Type B pancreatic cell (in vitro differentiated cells): ENCODE data around the gene MRTFB. TPM values are rescaled to one million over a fixed set of nuclear protein-coding genes. Genes with fewer than 3 reads are reported as not detected.

Experiments used
- DNase-seq: peaks from one replicate; pipeline ENCODE4 v3.0.0; 2021; ENCODE audit warnings: mixed read lengths; ENCODE audit not compliant: unreplicated experiment; ENCODE audit errors: extremely low spot score
- H3K27ac Mint-ChIP-seq: 2 replicates; pipeline ENCODE4 v1.8.0; 2021; ENCODE audit warnings: mild to moderate bottlenecking, mixed read lengths
- H3K27me3 Mint-ChIP-seq: 2 replicates; pipeline ENCODE4 v1.8.0; 2021; ENCODE audit warnings: mixed read lengths
- H3K36me3 Mint-ChIP-seq: 2 replicates; pipeline ENCODE4 v1.8.0; 2021; ENCODE audit warnings: mixed read lengths
- H3K4me1 Mint-ChIP-seq: one replicate; pipeline ENCODE4 v1.8.0; 2021; ENCODE audit warnings: mixed read lengths; ENCODE audit not compliant: unreplicated experiment
- H3K4me3 Mint-ChIP-seq: 2 replicates; pipeline ENCODE4 v1.8.0; 2021; ENCODE audit warnings: mild to moderate bottlenecking, mixed read lengths
- H3K9me3 Mint-ChIP-seq: 2 replicates; pipeline ENCODE4 v1.8.0; 2021; ENCODE audit warnings: mixed read lengths
- CTCF ChIP-seq: fragments of 200-600 bp; sonication (generic); conservative IDR thresholded peaks from 2 replicates; pipeline ENCODE4 v1.5.0; 2021; ENCODE audit warnings: antibody characterized with exemption, mild to moderate bottlenecking
- total RNA-seq: library from RNA; stranded (reverse); gene quantifications from 2 replicates; pipeline ENCODE4 v1.2.1, GENCODE V29; 2021; ENCODE audit warnings: low replicate concordance

Gene MRTFB
- total RNA-seq, 1 donor from 2014 or later = 61.0 TPM

- no peak overlapping the region for H3K27ac Mint-ChIP-seq
- no peak overlapping the region for H3K4me3 Mint-ChIP-seq
- no peak for DNase-seq
- peaks cover 43% of the 10 kb centered on the region for H3K4me1 Mint-ChIP-seq
- H3K9me3 Mint-ChIP-seq = no peaks in the 10 kb centered on the region
- peaks cover 37% of the 10 kb centered on the region for H3K36me3 Mint-ChIP-seq
- TF ChIP-seq CTCF = no peak
- no peaks in the 10 kb centered on the region for H3K27me3 Mint-ChIP-seq
Observed at GRCh38 chr16:14087181-14087580, 16.1 kb downstream of the MRTFB start.

GRCh38 chr16:14087590-14088154, 16.6 kb downstream of the MRTFB start:
- Mint-ChIP-seq H3K9me3 (no peaks in the 10 kb centered on the region), H3K4me1 (peaks cover 45% of the 10 kb centered on the region), H3K4me3 (peak overlapping the region; percentile 10), H3K27ac (peak overlapping the region; percentile 12), H3K27me3 (no peaks in the 10 kb centered on the region), H3K36me3 (peaks cover 37% of the 10 kb centered on the region)
- no peak for TF ChIP-seq CTCF
- DNase-seq = no peak

- H3K27ac Mint-ChIP-seq = peak overlapping the region; percentile 12
- H3K4me3 Mint-ChIP-seq = no peak overlapping the region
- H3K27me3 Mint-ChIP-seq = no peaks in the 10 kb centered on the region
- peaks cover 37% of the 10 kb centered on the region for H3K36me3 Mint-ChIP-seq
- peaks cover 45% of the 10 kb centered on the region for H3K4me1 Mint-ChIP-seq
- no peaks in the 10 kb centered on the region for H3K9me3 Mint-ChIP-seq
- DNase-seq = no peak
- TF ChIP-seq CTCF = no peak
Observed at GRCh38 chr16:14088155-14088753, 17.1 kb downstream of the MRTFB start.

GRCh38 chr16:14089283-14089823, 18.2 kb downstream of the MRTFB start:
- H3K9me3 Mint-ChIP-seq = no peaks in the 10 kb centered on the region
- no peak for DNase-seq
- peaks cover 31% of the 10 kb centered on the region for H3K36me3 Mint-ChIP-seq
- no peak overlapping the region for H3K27ac Mint-ChIP-seq
- peaks cover 51% of the 10 kb centered on the region for H3K4me1 Mint-ChIP-seq
- no peaks in the 10 kb centered on the region for H3K27me3 Mint-ChIP-seq
- TF ChIP-seq CTCF = no peak
- H3K4me3 Mint-ChIP-seq = no peak overlapping the region

GRCh38 chr16:14092561-14092960, 21.4 kb downstream of the MRTFB start:
- peaks cover 54% of the 10 kb centered on the region for H3K4me1 Mint-ChIP-seq
- H3K27ac Mint-ChIP-seq = peak overlapping the region; percentile 5
- TF ChIP-seq CTCF = no peak
- H3K36me3 Mint-ChIP-seq = peaks cover 34% of the 10 kb centered on the region
- no peak for DNase-seq
- H3K4me3 Mint-ChIP-seq = no peak overlapping the region
- H3K27me3 Mint-ChIP-seq = no peaks in the 10 kb centered on the region
- no peaks in the 10 kb centered on the region for H3K9me3 Mint-ChIP-seq
